ENCODE results near the gene BICD2. TPM values are rescaled to one million over a fixed set of nuclear protein-coding genes. Genes with fewer than 3 reads are reported as not detected.

Gene BICD2
- total and polyA plus RNA-seq, 2 of the 13 experiments (the other 11 are each of a cell fraction or from before 2014, with no cell fraction given), result 5.1 to 17.4 TPM

DNA sequence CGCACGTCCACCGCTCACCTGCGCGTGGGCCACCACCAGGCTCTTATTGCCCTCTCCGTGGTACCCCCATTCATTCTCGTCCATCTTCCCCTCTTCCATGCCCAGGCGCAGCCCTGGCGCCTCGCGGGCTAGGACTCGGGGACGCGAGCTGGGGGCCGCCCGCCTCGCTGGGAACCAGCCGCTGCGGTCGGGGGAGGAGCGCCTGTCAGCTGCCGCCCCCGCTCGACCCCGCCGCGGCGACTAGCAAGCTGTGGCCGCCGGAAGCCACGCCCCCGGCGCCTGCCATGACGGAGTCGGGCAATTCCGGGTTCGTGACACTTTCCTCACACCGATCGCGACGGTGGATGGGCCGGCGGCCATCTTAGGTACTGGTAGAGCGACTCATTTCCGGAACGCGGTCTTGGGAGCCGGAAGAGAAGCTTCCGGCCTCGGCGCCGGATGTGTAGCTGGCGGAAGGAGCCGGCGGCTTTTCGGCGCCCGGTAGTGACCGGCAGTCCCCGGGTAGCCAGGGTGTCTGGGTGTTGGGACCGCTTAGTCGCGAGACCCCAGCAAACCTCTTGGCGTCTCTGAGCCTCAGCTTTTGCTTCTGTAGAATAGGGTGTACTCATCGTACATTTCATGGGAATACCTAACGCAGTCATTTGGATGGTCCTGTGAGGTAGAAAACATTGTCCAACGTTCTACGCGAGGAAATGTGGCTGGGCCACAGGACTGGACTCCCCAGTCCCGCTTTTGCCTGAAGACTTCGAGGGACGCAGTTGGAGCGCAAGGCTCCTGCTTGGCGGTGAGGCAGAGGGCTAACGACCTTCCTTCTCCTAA is 94.5 kb downstream of the BICD2 start, which contains the start of gene IPPK (continued):
- TF ChIP-seq THYN1 (CRISPR knock-in tag; IDR thresholded peaks at IDR 0.05; ENCODE audit: borderline replicate concordance, low read depth) (no peak), ZNF354B (CRISPR knock-in tag; IDR thresholded peaks at IDR 0.05) (no peak), RCOR2 (CRISPR knock-in tag; IDR thresholded peaks at IDR 0.05) (no peak), MLLT10 (CRISPR knock-in tag; IDR thresholded peaks at IDR 0.05) (no peak), ZNF7 (CRISPR knock-in tag; IDR thresholded peaks at IDR 0.05) (no peak), NFKB2 (CRISPR knock-in tag; IDR thresholded peaks at IDR 0.05; ENCODE audit: borderline replicate concordance) (peak; percentile 77; the same call in 1 of the 2 replicates), ZSCAN30 (CRISPR knock-in tag; IDR thresholded peaks at IDR 0.05) (no peak), SRF (IDR thresholded peaks at IDR 0.05; ENCODE audit: low read depth, low read length) (no peak), NFE2L2 (IDR thresholded peaks at IDR 0.05; ENCODE audit: low read length) (no peak), ZNF343 (CRISPR knock-in tag; IDR thresholded peaks at IDR 0.05) (peak; percentile 73; the same call in 1 of the 2 replicates), KMT2B (CRISPR knock-in tag; IDR thresholded peaks at IDR 0.05) (peak; percentile 88), ONECUT2 (CRISPR knock-in tag; IDR thresholded peaks at IDR 0.05) (no peak), ZNF230 (CRISPR knock-in tag; IDR thresholded peaks at IDR 0.05) (0 out of 2 replicates have a peak, but pooled peaks have one; percentile 23), ZNF530 (CRISPR knock-in tag; IDR thresholded peaks at IDR 0.05; ENCODE audit: low read depth) (no peak), CBX5 (CRISPR knock-in tag; IDR thresholded peaks at IDR 0.05; ENCODE audit: borderline replicate concordance) (no peak), ZNF350 (CRISPR knock-in tag; IDR thresholded peaks at IDR 0.05; ENCODE audit: borderline replicate concordance, low read depth) (peak; percentile 60; the same call in 1 of the 2 replicates), ZNF629 (CRISPR knock-in tag; conservative IDR thresholded peaks at IDR 0.05) (peak; percentile 0; the same call in 1 of the 2 replicates), ATF1 (CRISPR knock-in tag; IDR thresholded peaks at IDR 0.05) (peak; percentile 86), FOSL1 (CRISPR knock-in tag; IDR thresholded peaks at IDR 0.05; ENCODE audit: borderline replicate concordance) (no peak), ZNF136 (CRISPR knock-in tag; IDR thresholded peaks at IDR 0.05; ENCODE audit: low read depth) (0 out of 2 replicates have a peak, but pooled peaks have one; percentile 76)
- TF ChIP-seq, protein P1, sequence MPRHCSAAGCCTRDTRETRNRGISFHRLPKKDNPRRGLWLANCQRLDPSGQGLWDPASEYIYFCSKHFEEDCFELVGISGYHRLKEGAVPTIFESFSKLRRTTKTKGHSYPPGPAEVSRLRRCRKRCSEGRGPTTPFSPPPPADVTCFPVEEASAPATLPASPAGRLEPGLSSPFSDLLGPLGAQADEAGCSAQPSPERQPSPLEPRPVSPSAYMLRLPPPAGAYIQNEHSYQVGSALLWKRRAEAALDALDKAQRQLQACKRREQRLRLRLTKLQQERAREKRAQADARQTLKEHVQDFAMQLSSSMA (CRISPR knock-in tag; IDR thresholded peaks at IDR 0.05), result no peak
- TF ChIP-seq, protein P2, sequence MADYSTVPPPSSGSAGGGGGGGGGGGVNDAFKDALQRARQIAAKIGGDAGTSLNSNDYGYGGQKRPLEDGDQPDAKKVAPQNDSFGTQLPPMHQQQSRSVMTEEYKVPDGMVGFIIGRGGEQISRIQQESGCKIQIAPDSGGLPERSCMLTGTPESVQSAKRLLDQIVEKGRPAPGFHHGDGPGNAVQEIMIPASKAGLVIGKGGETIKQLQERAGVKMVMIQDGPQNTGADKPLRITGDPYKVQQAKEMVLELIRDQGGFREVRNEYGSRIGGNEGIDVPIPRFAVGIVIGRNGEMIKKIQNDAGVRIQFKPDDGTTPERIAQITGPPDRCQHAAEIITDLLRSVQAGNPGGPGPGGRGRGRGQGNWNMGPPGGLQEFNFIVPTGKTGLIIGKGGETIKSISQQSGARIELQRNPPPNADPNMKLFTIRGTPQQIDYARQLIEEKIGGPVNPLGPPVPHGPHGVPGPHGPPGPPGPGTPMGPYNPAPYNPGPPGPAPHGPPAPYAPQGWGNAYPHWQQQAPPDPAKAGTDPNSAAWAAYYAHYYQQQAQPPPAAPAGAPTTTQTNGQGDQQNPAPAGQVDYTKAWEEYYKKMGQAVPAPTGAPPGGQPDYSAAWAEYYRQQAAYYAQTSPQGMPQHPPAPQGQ (CRISPR knock-in tag; IDR thresholded peaks at IDR 0.05; ENCODE audit: borderline replicate concordance), result no peak
- TF ChIP-seq, protein P3, sequence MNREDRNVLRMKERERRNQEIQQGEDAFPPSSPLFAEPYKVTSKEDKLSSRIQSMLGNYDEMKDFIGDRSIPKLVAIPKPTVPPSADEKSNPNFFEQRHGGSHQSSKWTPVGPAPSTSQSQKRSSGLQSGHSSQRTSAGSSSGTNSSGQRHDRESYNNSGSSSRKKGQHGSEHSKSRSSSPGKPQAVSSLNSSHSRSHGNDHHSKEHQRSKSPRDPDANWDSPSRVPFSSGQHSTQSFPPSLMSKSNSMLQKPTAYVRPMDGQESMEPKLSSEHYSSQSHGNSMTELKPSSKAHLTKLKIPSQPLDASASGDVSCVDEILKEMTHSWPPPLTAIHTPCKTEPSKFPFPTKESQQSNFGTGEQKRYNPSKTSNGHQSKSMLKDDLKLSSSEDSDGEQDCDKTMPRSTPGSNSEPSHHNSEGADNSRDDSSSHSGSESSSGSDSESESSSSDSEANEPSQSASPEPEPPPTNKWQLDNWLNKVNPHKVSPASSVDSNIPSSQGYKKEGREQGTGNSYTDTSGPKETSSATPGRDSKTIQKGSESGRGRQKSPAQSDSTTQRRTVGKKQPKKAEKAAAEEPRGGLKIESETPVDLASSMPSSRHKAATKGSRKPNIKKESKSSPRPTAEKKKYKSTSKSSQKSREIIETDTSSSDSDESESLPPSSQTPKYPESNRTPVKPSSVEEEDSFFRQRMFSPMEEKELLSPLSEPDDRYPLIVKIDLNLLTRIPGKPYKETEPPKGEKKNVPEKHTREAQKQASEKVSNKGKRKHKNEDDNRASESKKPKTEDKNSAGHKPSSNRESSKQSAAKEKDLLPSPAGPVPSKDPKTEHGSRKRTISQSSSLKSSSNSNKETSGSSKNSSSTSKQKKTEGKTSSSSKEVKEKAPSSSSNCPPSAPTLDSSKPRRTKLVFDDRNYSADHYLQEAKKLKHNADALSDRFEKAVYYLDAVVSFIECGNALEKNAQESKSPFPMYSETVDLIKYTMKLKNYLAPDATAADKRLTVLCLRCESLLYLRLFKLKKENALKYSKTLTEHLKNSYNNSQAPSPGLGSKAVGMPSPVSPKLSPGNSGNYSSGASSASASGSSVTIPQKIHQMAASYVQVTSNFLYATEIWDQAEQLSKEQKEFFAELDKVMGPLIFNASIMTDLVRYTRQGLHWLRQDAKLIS (CRISPR knock-in tag; IDR thresholded peaks at IDR 0.05), result no peak

All from HepG2 (cell line).